Left renal pelvis (tissue), 4 donors: ENCODE data around the gene SLC25A27. TPM values are rescaled to one million over a fixed set of nuclear protein-coding genes. Genes with fewer than 3 reads are reported as not detected.
"Not testable (repeated sequence)": the region's sequence is repeated elsewhere in the genome, so short reads cannot be mapped to it uniquely, and the experiment has no call there.

Source experiments
- DNase-seq, 4 donors: peaks; one replicate each; pipeline ENCODE4 v3.0.0-alpha.2; 2013; ENCODE audit warnings: low read depth in 4 of 4, low spot score in 3 of 4
- polyA plus RNA-seq, 4 donors: library from polyadenylated mRNA; unstranded; fragments of 120-200 nt; gene quantifications; one replicate each; pipeline ENCODE4 v1.2.1, GENCODE V29; 2013; ENCODE audit not compliant: insufficient read length in 4 of 4

Gene SLC25A27
- polyA plus RNA-seq, result 10 to 100 TPM; 23.0 to 64.9 (median 39.0) TPM

- peak; percentile 84 to 89 (median 86) for DNase-seq
These were observed at the start of gene SLC25A27, which contains the start of gene CYP39A1 for GRCh38 chr6:46652603-46653438. Gene SLC25A27 (plus strand): TSS chr6:46652975. CDS start chr6:46653193, 218 bp downstream. Gene CYP39A1 (minus strand): TSS chr6:46652818. CDS start chr6:46652582, 236 bp downstream.

- no peak for DNase-seq
These were observed 47.5 kb upstream of the SLC25A27 start for GRCh38 chr6:46605091-46605797.

GRCh38 chr6:46606338-46606737, 46.4 kb upstream of the SLC25A27 start:
- DNase-seq, result no peak

GRCh38 chr6:46610862-46611553, 41.8 kb upstream of the SLC25A27 start:
- no peak for DNase-seq

- no peak for DNase-seq
These were observed 40.1 kb upstream of the SLC25A27 start for GRCh38 chr6:46612645-46613044.

GRCh38 chr6:46618726-46619125, 34.0 kb upstream of the SLC25A27 start:
- DNase-seq, result no peak

GRCh38 chr6:46626228-46626909, 26.4 kb upstream of the SLC25A27 start:
- DNase-seq, result peak in 1 of 4 donors; percentile 19

- no peak for DNase-seq
These were observed 25.8 kb upstream of the SLC25A27 start for GRCh38 chr6:46626976-46627375.

- no peak for DNase-seq
These were observed 24.3 kb upstream of the SLC25A27 start for GRCh38 chr6:46628498-46628897.

GRCh38 chr6:46628976-46629375, 23.8 kb upstream of the SLC25A27 start:
- no peak for DNase-seq

GRCh38 chr6:46629691-46630090, 23.1 kb upstream of the SLC25A27 start:
- DNase-seq, result no peak

GRCh38 chr6:46632053-46632452, 20.7 kb upstream of the SLC25A27 start:
- no peak for DNase-seq

- DNase-seq, result no peak
These were observed 17.3 kb upstream of the SLC25A27 start for GRCh38 chr6:46635462-46635861.

GRCh38 chr6:46637145-46637544, 15.6 kb upstream of the SLC25A27 start:
- no peak for DNase-seq

GRCh38 chr6:46637933-46638332, 14.8 kb upstream of the SLC25A27 start:
- DNase-seq, result no peak

- DNase-seq, result no peak
These were observed 14.1 kb upstream of the SLC25A27 start for GRCh38 chr6:46638650-46639049.

- no peak for DNase-seq
These were observed 9.6 kb upstream of the SLC25A27 start for GRCh38 chr6:46642928-46643751.

- no peak for DNase-seq
These were observed 7.5 kb upstream of the SLC25A27 start for GRCh38 chr6:46645265-46645664.

- not testable (repeated sequence) for DNase-seq
These were observed 4.7 kb upstream of the SLC25A27 start for GRCh38 chr6:46648108-46648507.
